ENCODE measurements around the gene TRNAU1AP. TPM values are rescaled to one million over a fixed set of nuclear protein-coding genes. Genes with fewer than 3 reads are reported as not detected.

TRNAU1AP gene
- total and polyA plus RNA-seq, 2 of the 13 experiments (the other 11 are each of a cell fraction or from before 2014, with no cell fraction given) = 29.0 to 42.9 TPM

- TF ChIP-seq MBNL3 (CRISPR knock-in tag; conservative IDR thresholded peaks at IDR 0.05) = no peak
- peak; percentile 87 for TF ChIP-seq RBFOX2 (IDR thresholded peaks at IDR 0.05; ENCODE audit: low read depth, low read length)
- peak; percentile 26; the same call in 1 of the 2 replicates for TF ChIP-seq ZNF777 (CRISPR knock-in tag; IDR thresholded peaks at IDR 0.05)
- no peak for TF ChIP-seq HNF4A (CRISPR knock-in tag; IDR thresholded peaks at IDR 0.05)
- no peak; the same call in 1 of the 2 replicates for TF ChIP-seq RXRB (CRISPR knock-in tag; IDR thresholded peaks at IDR 0.05; ENCODE audit: borderline replicate concordance)
- TF ChIP-seq ELF3 (CRISPR knock-in tag; IDR thresholded peaks at IDR 0.05) = peak; percentile 32; the same call in 1 of the 2 replicates
- TF ChIP-seq, protein P1, sequence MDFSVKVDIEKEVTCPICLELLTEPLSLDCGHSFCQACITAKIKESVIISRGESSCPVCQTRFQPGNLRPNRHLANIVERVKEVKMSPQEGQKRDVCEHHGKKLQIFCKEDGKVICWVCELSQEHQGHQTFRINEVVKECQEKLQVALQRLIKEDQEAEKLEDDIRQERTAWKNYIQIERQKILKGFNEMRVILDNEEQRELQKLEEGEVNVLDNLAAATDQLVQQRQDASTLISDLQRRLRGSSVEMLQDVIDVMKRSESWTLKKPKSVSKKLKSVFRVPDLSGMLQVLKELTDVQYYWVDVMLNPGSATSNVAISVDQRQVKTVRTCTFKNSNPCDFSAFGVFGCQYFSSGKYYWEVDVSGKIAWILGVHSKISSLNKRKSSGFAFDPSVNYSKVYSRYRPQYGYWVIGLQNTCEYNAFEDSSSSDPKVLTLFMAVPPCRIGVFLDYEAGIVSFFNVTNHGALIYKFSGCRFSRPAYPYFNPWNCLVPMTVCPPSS (IDR thresholded peaks at IDR 0.05) = no peak
- no peak for TF ChIP-seq SALL2 (CRISPR knock-in tag; IDR thresholded peaks at IDR 0.05)
- TF ChIP-seq ZNF121 (CRISPR knock-in tag; IDR thresholded peaks at IDR 0.05) = no peak
- TF ChIP-seq ZNF616 (CRISPR knock-in tag; IDR thresholded peaks at IDR 0.05; ENCODE audit: low read depth) = no peak
- TF ChIP-seq ZNF780A (CRISPR knock-in tag; IDR thresholded peaks at IDR 0.05) = peak; percentile 56; the same call in 1 of the 2 replicates
- no peak; the same call in 1 of the 2 replicates for TF ChIP-seq ZNF552 (CRISPR knock-in tag; IDR thresholded peaks at IDR 0.05; ENCODE audit: borderline replicate concordance)
- TF ChIP-seq, protein P2, sequence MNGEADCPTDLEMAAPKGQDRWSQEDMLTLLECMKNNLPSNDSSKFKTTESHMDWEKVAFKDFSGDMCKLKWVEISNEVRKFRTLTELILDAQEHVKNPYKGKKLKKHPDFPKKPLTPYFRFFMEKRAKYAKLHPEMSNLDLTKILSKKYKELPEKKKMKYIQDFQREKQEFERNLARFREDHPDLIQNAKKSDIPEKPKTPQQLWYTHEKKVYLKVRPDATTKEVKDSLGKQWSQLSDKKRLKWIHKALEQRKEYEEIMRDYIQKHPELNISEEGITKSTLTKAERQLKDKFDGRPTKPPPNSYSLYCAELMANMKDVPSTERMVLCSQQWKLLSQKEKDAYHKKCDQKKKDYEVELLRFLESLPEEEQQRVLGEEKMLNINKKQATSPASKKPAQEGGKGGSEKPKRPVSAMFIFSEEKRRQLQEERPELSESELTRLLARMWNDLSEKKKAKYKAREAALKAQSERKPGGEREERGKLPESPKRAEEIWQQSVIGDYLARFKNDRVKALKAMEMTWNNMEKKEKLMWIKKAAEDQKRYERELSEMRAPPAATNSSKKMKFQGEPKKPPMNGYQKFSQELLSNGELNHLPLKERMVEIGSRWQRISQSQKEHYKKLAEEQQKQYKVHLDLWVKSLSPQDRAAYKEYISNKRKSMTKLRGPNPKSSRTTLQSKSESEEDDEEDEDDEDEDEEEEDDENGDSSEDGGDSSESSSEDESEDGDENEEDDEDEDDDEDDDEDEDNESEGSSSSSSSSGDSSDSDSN (CRISPR knock-in tag; IDR thresholded peaks at IDR 0.05) = peak; percentile 37
- TF ChIP-seq ZNF484 (CRISPR knock-in tag; IDR thresholded peaks at IDR 0.05; ENCODE audit: borderline replicate concordance, low read depth) = no peak
- TF ChIP-seq ZNF512 (CRISPR knock-in tag; IDR thresholded peaks at IDR 0.05) = no peak
- no peak for TF ChIP-seq HOXA9 (CRISPR knock-in tag; IDR thresholded peaks at IDR 0.05; ENCODE audit: borderline replicate concordance)
- TF ChIP-seq ZNF30 (CRISPR knock-in tag; IDR thresholded peaks at IDR 0.05) = no peak
- no peak for TF ChIP-seq ZNF24 (IDR thresholded peaks at IDR 0.05)
- peak; percentile 53; the same call in 1 of the 2 replicates for TF ChIP-seq CBFB (CRISPR knock-in tag; IDR thresholded peaks at IDR 0.05)
- peak; percentile 100 for TF ChIP-seq POLR2AphosphoS5 (IDR thresholded peaks at IDR 0.05; ENCODE audit: low read depth, low read length)
- TF ChIP-seq CEBPB (IDR thresholded peaks at IDR 0.05; ENCODE audit: borderline replicate concordance, low read depth, low read length) = no peak
- TF ChIP-seq MED8 (CRISPR knock-in tag; IDR thresholded peaks at IDR 0.05; ENCODE audit: insufficient replicate concordance) = no peak
- TF ChIP-seq ZNF256 (CRISPR knock-in tag; conservative IDR thresholded peaks at IDR 0.05) = no peak
- no peak for TF ChIP-seq RELA (CRISPR knock-in tag; IDR thresholded peaks at IDR 0.05)
- no peak for TF ChIP-seq TEAD2 (CRISPR knock-in tag; IDR thresholded peaks at IDR 0.05)
- peak; percentile 33; the same call in 1 of the 2 replicates for TF ChIP-seq PPARG (CRISPR knock-in tag; conservative IDR thresholded peaks at IDR 0.05)
- TF ChIP-seq TRIM24 (CRISPR knock-in tag; IDR thresholded peaks at IDR 0.05) = no peak
- TF ChIP-seq CEBPG (CRISPR knock-in tag; IDR thresholded peaks at IDR 0.05) = 0 out of 2 replicates have a peak, but pooled peaks have one; percentile 12
Observed at GRCh38 chr1:28505406-28506187, 47.3 kb upstream of the TRNAU1AP start, which contains the start of gene RCC1 (continued).
